ENCODE measurements around the gene KNTC1.

- TF ChIP-seq CTCF (IDR thresholded peaks at IDR 0.05) (no peak), POLR2A (IDR thresholded peaks at IDR 0.05) (no peak)
Measured at GRCh38 chr12:122665349-122665748, 138.3 kb downstream of the KNTC1 start.
